ENCODE results near the gene CPXM1. TPM values are rescaled to one million over a fixed set of nuclear protein-coding genes. Genes with fewer than 3 reads are reported as not detected.

The CPXM1 gene
- polyA plus RNA-seq, 3 donors = 0.05 TPM; not detected in 2

DNA sequence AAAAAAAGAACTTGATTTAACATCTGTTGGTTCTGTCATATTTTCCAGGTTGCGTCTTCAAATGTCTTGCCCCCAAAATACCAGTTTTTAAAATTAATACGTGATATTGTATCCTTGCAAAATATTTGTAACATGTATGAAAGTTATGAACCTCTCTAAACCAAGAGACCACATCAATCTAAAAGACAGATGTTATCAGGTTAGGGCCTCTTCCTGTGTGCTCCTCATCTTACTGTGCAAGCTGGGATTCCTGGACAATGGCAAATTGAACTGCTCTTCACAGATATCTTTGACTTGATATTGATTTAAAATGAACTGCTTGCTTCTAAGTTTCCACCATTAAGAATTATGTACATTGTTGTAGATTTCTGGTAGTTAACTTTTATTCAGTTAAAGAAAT, 25.3 kb upstream of the CPXM1 start:
- TF ChIP-seq, protein P1, sequence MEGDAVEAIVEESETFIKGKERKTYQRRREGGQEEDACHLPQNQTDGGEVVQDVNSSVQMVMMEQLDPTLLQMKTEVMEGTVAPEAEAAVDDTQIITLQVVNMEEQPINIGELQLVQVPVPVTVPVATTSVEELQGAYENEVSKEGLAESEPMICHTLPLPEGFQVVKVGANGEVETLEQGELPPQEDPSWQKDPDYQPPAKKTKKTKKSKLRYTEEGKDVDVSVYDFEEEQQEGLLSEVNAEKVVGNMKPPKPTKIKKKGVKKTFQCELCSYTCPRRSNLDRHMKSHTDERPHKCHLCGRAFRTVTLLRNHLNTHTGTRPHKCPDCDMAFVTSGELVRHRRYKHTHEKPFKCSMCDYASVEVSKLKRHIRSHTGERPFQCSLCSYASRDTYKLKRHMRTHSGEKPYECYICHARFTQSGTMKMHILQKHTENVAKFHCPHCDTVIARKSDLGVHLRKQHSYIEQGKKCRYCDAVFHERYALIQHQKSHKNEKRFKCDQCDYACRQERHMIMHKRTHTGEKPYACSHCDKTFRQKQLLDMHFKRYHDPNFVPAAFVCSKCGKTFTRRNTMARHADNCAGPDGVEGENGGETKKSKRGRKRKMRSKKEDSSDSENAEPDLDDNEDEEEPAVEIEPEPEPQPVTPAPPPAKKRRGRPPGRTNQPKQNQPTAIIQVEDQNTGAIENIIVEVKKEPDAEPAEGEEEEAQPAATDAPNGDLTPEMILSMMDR (IDR thresholded peaks at IDR 0.05) = no peak
- WGBS (ENCODE audit: insufficient coverage) = no CpG with 5 or more reads among the region's 2 CpGs
- intact Hi-C loops (cut with micrococcal nuclease) = no loop called here
- Histone ChIP-seq H3K4me1 (ENCODE audit: control insufficient read depth in 1 of 2, insufficient read depth in 2 of 2, low read length in 2 of 2) (no peaks in the 10 kb centered on the region), H4K20me1 (ENCODE audit: insufficient read depth, low read length) (no peaks in the 10 kb centered on the region), H3K9ac (ENCODE audit: insufficient read depth, low read length, poor library complexity, severe bottlenecking) (no peak overlapping the region), H3K4me2 (replicated peaks; ENCODE audit: extremely low read depth, low read length, poor library complexity, severe bottlenecking) (no peak overlapping the region), H3K36me3 (replicated peaks in 1 of 2; ENCODE audit: control insufficient read depth in 1 of 2, insufficient read depth in 2 of 2, low read length in 2 of 2) (no peaks in the 10 kb centered on the region), H3K4me3 (replicated peaks in 1 of 3; ENCODE audit: low read depth in 2 of 3, low read length in 3 of 3) (no peak overlapping the region), H3K79me2 (ENCODE audit: insufficient read depth, low read length) (no peaks in the 10 kb centered on the region), H3K27ac (ENCODE audit: low read depth in 1 of 2, low read length in 2 of 2) (no peak overlapping the region), H2AFZ (ENCODE audit: insufficient read depth, low read depth, low read length, poor library complexity, severe bottlenecking) (no peak overlapping the region), H3K9me3 (replicated peaks in 1 of 2; ENCODE audit: control insufficient read depth in 1 of 2, insufficient read depth in 1 of 2, low read length in 2 of 2) (no peaks in the 10 kb centered on the region), H3K27me3 (ENCODE audit: control insufficient read depth in 2 of 2, insufficient read depth in 2 of 2, low read length in 2 of 2) (peaks cover 21 to 36% of the 10 kb centered on the region in 2 donors)
- no peaks in the 10 kb centered on the region for H3K36me3 Mint-ChIP-seq
- H3K9me3 Mint-ChIP-seq = peaks cover 0 to 3% (median 1%) of the 10 kb centered on the region in 7 donors
- H3K4me1 Mint-ChIP-seq = peaks cover 4% of the 10 kb centered on the region
- H3K27ac Mint-ChIP-seq = no peak overlapping the region
- H3K4me3 Mint-ChIP-seq = no peak overlapping the region
- DNase-seq = no peak
- peaks cover 19 to 46% (median 26%) of the 10 kb centered on the region in 3 donors for H3K27me3 Mint-ChIP-seq (ENCODE audit: low read depth in 3 of 3)

- H3K27ac Mint-ChIP-seq = no peak overlapping the region
- WGBS (ENCODE audit: insufficient coverage) = no CpG with 5 or more reads among the region's 5 CpGs
- TF ChIP-seq, protein P1 (IDR thresholded peaks at IDR 0.05) = no peak
- Histone ChIP-seq H4K20me1 (ENCODE audit: insufficient read depth, low read length) (no peaks in the 10 kb centered on the region), H2AFZ (ENCODE audit: insufficient read depth, low read depth, low read length, poor library complexity, severe bottlenecking) (no peak overlapping the region), H3K4me2 (replicated peaks; ENCODE audit: extremely low read depth, low read length, poor library complexity, severe bottlenecking) (no peak overlapping the region), H3K4me1 (ENCODE audit: control insufficient read depth in 1 of 2, insufficient read depth in 2 of 2, low read length in 2 of 2) (no peaks in the 10 kb centered on the region), H3K36me3 (replicated peaks in 1 of 2; ENCODE audit: control insufficient read depth in 1 of 2, insufficient read depth in 2 of 2, low read length in 2 of 2) (no peaks in the 10 kb centered on the region), H3K27ac (ENCODE audit: low read depth in 1 of 2, low read length in 2 of 2) (no peak overlapping the region), H3K4me3 (replicated peaks in 1 of 3; ENCODE audit: low read depth in 2 of 3, low read length in 3 of 3) (no peak overlapping the region), H3K79me2 (ENCODE audit: insufficient read depth, low read length) (no peaks in the 10 kb centered on the region), H3K9ac (ENCODE audit: insufficient read depth, low read length, poor library complexity, severe bottlenecking) (no peak overlapping the region), H3K27me3 (ENCODE audit: control insufficient read depth in 2 of 2, insufficient read depth in 2 of 2, low read length in 2 of 2) (peaks cover 23 to 47% of the 10 kb centered on the region in 2 donors), H3K9me3 (replicated peaks in 1 of 2; ENCODE audit: control insufficient read depth in 1 of 2, insufficient read depth in 1 of 2, low read length in 2 of 2) (no peaks in the 10 kb centered on the region)
- DNase-seq = no peak
- H3K9me3 Mint-ChIP-seq = peaks cover 0 to 4% (median 2%) of the 10 kb centered on the region in 7 donors
- peaks cover 4% of the 10 kb centered on the region for H3K4me1 Mint-ChIP-seq
- H3K36me3 Mint-ChIP-seq = no peaks in the 10 kb centered on the region
- H3K27me3 Mint-ChIP-seq (ENCODE audit: low read depth in 3 of 3) = peaks cover 29 to 49% (median 38%) of the 10 kb centered on the region in 3 donors
- H3K4me3 Mint-ChIP-seq = peak overlapping the region in 1 of 2 donors; percentile 15
- intact Hi-C loops (cut with micrococcal nuclease) = no loop called here
Observed at GRCh38 chr20:2822073-2822472, 21.6 kb upstream of the CPXM1 start.
